MM.1S (cell line): ENCODE measurements around the gene EPN1.

ENCODE experiments used
- DNase-seq: peaks from one replicate; pipeline ENCODE4 v3.0.0-alpha.2; 2015
- H2AFZ ChIP-seq: fragments of 300-600 bp; sonication (generic); 2 replicates; pipeline ENCODE4 v1.6.0; 2016; ENCODE audit warnings: antibody characterized with exemption, low read length
- H3F3A ChIP-seq: fragments of 300-600 bp; sonication (generic); 2 replicates; pipeline ENCODE4 v1.6.1; 2016; ENCODE audit warnings: mild to moderate bottlenecking, antibody characterized with exemption, low read length, moderate library complexity, mixed read lengths; ENCODE audit not compliant: insufficient read depth
- H3K27ac ChIP-seq: fragments of 300-600 bp; sonication (generic); 2 replicates; pipeline ENCODE4 v1.5.1; 2016; ENCODE audit warnings: mild to moderate bottlenecking, low read length
- H3K27me3 ChIP-seq: fragments of 300-600 bp; sonication (generic); replicated peaks from 2 replicates; pipeline ENCODE4 v1.6.0; 2016; ENCODE audit warnings: low read length; ENCODE audit not compliant: insufficient read depth
- H3K36me3 ChIP-seq: fragments of 300-600 bp; sonication (generic); replicated peaks from 2 replicates; pipeline ENCODE4 v1.6.1; 2016; ENCODE audit warnings: mild to moderate bottlenecking, low read length, mixed read lengths; ENCODE audit not compliant: insufficient read depth
- H3K4me1 ChIP-seq: fragments of 300-600 bp; sonication (generic); 2 replicates; pipeline ENCODE4 v1.6.1; 2016; ENCODE audit warnings: low read length, mixed read lengths
- H3K4me2 ChIP-seq: fragments of 300-600 bp; sonication (generic); 2 replicates; pipeline ENCODE4 v1.6.0; 2016; ENCODE audit warnings: low read depth, low read length
- H3K4me3 ChIP-seq: fragments of 300-600 bp; sonication (generic); 2 replicates; pipeline ENCODE4 v1.5.1; 2016; ENCODE audit warnings: low read length, mixed read lengths
- H3K79me2 ChIP-seq: fragments of 300-600 bp; sonication (generic); 2 replicates; pipeline ENCODE4 v1.6.1; 2016; ENCODE audit warnings: mixed run types, low read length, mixed read lengths
- H3K9ac ChIP-seq: fragments of 300-600 bp; sonication (generic); 2 replicates; pipeline ENCODE4 v1.6.1; 2016; ENCODE audit warnings: low read length, mixed read lengths
- H3K9me2 ChIP-seq: fragments of 300-600 bp; sonication (generic); replicated peaks from 2 replicates; pipeline ENCODE4 v1.6.1; 2016; ENCODE audit warnings: mild to moderate bottlenecking, low read length, mixed read lengths; ENCODE audit not compliant: insufficient read depth
- H3K9me3 ChIP-seq: fragments of 300-600 bp; sonication (generic); replicated peaks from 2 replicates; pipeline ENCODE4 v1.6.1; 2016; ENCODE audit warnings: mild to moderate bottlenecking, low read length, mixed read lengths; ENCODE audit not compliant: insufficient read depth
- H4K20me1 ChIP-seq: fragments of 300-600 bp; sonication (generic); 2 replicates; pipeline ENCODE4 v1.6.1; 2016; ENCODE audit warnings: mild to moderate bottlenecking, low read length, moderate library complexity, mixed read lengths; ENCODE audit not compliant: insufficient read depth
- EZH2 ChIP-seq: fragments of 300-600 bp; sonication (generic); optimal IDR thresholded peaks from 2 replicates; pipeline ENCODE3; 2017; ENCODE audit warnings: low read depth, mild to moderate bottlenecking, antibody characterized with exemption, low read length, mixed read lengths
- EZH2phosphoT487 ChIP-seq: fragments of 300-600 bp; sonication (generic); IDR thresholded peaks from 2 replicates; pipeline ENCODE4 v1.6.1; 2018; ENCODE audit warnings: antibody characterized with exemption, low read length
- TF ChIP-seq, protein P1 (sequence below): fragments of 300-600 bp; sonication (generic); IDR thresholded peaks from 2 replicates; pipeline ENCODE4 v1.5.1; 2016; ENCODE audit warnings: antibody characterized with exemption, low read length, mixed read lengths

EPN1 gene

GRCh38 chr19:55659822-55660221 lies 15.2 kb upstream of the EPN1 start:
- no peaks in the 10 kb centered on the region for H3K27me3 ChIP-seq
- H3K9me3 ChIP-seq: no peaks in the 10 kb centered on the region
- no peak overlapping the region for H2AFZ ChIP-seq
- H3K36me3 ChIP-seq: peaks cover 14% of the 10 kb centered on the region
- H3K4me3 ChIP-seq: no peak overlapping the region
- H3K79me2 ChIP-seq: peaks cover 99% of the 10 kb centered on the region
- H3K9ac ChIP-seq: no peak overlapping the region
- peaks cover 48% of the 10 kb centered on the region for H4K20me1 ChIP-seq
- H3K27ac ChIP-seq: no peak overlapping the region
- no peak overlapping the region for H3K4me2 ChIP-seq
- H3K9me2 ChIP-seq: no peaks in the 10 kb centered on the region
- H3F3A ChIP-seq: peaks cover 4% of the 10 kb centered on the region; the same call in 1 of the 2 replicates
- H3K4me1 ChIP-seq: peaks cover 20% of the 10 kb centered on the region; the same call in 1 of the 2 replicates
- TF ChIP-seq EZH2 (no peak), EZH2phosphoT487 (no peak)
- TF ChIP-seq, protein P1, sequence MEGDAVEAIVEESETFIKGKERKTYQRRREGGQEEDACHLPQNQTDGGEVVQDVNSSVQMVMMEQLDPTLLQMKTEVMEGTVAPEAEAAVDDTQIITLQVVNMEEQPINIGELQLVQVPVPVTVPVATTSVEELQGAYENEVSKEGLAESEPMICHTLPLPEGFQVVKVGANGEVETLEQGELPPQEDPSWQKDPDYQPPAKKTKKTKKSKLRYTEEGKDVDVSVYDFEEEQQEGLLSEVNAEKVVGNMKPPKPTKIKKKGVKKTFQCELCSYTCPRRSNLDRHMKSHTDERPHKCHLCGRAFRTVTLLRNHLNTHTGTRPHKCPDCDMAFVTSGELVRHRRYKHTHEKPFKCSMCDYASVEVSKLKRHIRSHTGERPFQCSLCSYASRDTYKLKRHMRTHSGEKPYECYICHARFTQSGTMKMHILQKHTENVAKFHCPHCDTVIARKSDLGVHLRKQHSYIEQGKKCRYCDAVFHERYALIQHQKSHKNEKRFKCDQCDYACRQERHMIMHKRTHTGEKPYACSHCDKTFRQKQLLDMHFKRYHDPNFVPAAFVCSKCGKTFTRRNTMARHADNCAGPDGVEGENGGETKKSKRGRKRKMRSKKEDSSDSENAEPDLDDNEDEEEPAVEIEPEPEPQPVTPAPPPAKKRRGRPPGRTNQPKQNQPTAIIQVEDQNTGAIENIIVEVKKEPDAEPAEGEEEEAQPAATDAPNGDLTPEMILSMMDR: no peak
- DNase-seq: no peak

- peaks cover 14% of the 10 kb centered on the region for H3K36me3 ChIP-seq
- no peaks in the 10 kb centered on the region for H3K27me3 ChIP-seq
- H3K9ac ChIP-seq: no peak overlapping the region
- no peak for DNase-seq
- peaks cover 99% of the 10 kb centered on the region for H3K79me2 ChIP-seq
- no peak overlapping the region for H2AFZ ChIP-seq
- no peak overlapping the region for H3K27ac ChIP-seq
- no peaks in the 10 kb centered on the region for H3K9me2 ChIP-seq
- peaks cover 20% of the 10 kb centered on the region; the same call in 1 of the 2 replicates for H3K4me1 ChIP-seq
- H4K20me1 ChIP-seq: peaks cover 48% of the 10 kb centered on the region
- H3F3A ChIP-seq: 0 out of 2 replicates have a peak, but pooled peaks cover 4% of the 10 kb centered on the region
- H3K9me3 ChIP-seq: no peaks in the 10 kb centered on the region
- no peak overlapping the region for H3K4me2 ChIP-seq
- TF ChIP-seq EZH2phosphoT487: no peak
- TF ChIP-seq EZH2: no peak
- TF ChIP-seq, protein P1: no peak
- no peak overlapping the region for H3K4me3 ChIP-seq
Observed at GRCh38 chr19:55660404-55660803, 14.6 kb upstream of the EPN1 start.

DNA sequence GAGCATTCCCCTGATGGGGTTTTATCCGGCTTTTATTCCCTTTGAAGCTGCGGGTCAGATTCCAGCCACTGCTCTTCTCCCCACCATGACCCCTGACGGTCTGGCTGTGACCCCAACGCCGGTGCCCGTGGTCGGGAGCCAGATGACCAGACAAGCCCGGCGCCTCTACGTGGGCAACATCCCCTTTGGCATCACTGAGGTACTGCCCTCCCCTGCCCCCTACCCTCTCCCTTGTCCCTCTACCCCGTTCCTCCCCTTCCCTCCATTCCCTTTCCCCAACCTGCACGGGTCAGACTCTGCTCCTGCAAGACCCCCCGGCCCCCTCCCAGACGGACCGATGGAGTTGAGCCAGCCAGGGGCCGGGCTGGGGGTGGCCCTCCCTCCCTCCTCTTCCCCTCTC lies 14.0 kb upstream of the EPN1 start:
- H3K4me1 ChIP-seq: peaks cover 20% of the 10 kb centered on the region; the same call in 1 of the 2 replicates
- peaks cover 99% of the 10 kb centered on the region for H3K79me2 ChIP-seq
- peaks cover 48% of the 10 kb centered on the region for H4K20me1 ChIP-seq
- H3K9me3 ChIP-seq: no peaks in the 10 kb centered on the region
- no peak overlapping the region for H3K4me2 ChIP-seq
- no peak overlapping the region for H3K9ac ChIP-seq
- H3K27ac ChIP-seq: no peak overlapping the region
- TF ChIP-seq EZH2phosphoT487 (no peak), EZH2 (no peak)
- TF ChIP-seq, protein P1: no peak
- no peak overlapping the region for H3K4me3 ChIP-seq
- no peak overlapping the region for H2AFZ ChIP-seq
- H3K9me2 ChIP-seq: no peaks in the 10 kb centered on the region
- H3K27me3 ChIP-seq: no peaks in the 10 kb centered on the region
- peaks cover 14% of the 10 kb centered on the region for H3K36me3 ChIP-seq
- 0 out of 2 replicates have a peak, but pooled peaks cover 4% of the 10 kb centered on the region for H3F3A ChIP-seq
- DNase-seq: no peak
